Stimulated activated CD8-positive, alpha-beta memory T cell treated with anti-CD3 and anti-CD28 coated beads, Interleukin-7, amount 100 ng/mL, for 4 hours (primary cell): ENCODE data around the gene MIA2.
A peak's percentile ranks its signal among the peaks of the same experiment; 100 is the strongest.

Experiments
- DNase-seq, 2 donors: peaks; one replicate each; pipeline ENCODE4 v3.0.0-alpha.2; 2020; ENCODE audit warnings: low read depth in 2 of 2

The MIA2 gene

GRCh38 chr14:39383741-39384140, 150.0 kb downstream of the MIA2 start:
- DNase-seq: no peak

- no peak for DNase-seq
Observed at GRCh38 chr14:39384177-39384576, 150.5 kb downstream of the MIA2 start.

- DNase-seq: no peak
Observed at GRCh38 chr14:39393289-39393688, 159.6 kb downstream of the MIA2 start.

GRCh38 chr14:39395555-39396254, 162.0 kb downstream of the MIA2 start:
- no peak for DNase-seq

- DNase-seq: no peak
Observed at GRCh38 chr14:39396448-39396847, 162.7 kb downstream of the MIA2 start.

- DNase-seq: no peak
Observed at GRCh38 chr14:39398382-39398781, 164.7 kb downstream of the MIA2 start.

- DNase-seq: no peak
Observed at GRCh38 chr14:39406560-39406959, 172.8 kb downstream of the MIA2 start.

GRCh38 chr14:39416072-39416471, 182.4 kb downstream of the MIA2 start:
- DNase-seq: no peak

- no peak for DNase-seq
Observed at GRCh38 chr14:39417014-39417413, 183.3 kb downstream of the MIA2 start.

- no peak for DNase-seq
Observed at GRCh38 chr14:39419272-39419671, 185.6 kb downstream of the MIA2 start.

- DNase-seq: no peak
Observed at GRCh38 chr14:39422243-39422642, 188.5 kb downstream of the MIA2 start.

- no peak for DNase-seq
Observed at GRCh38 chr14:39423793-39424192, 190.1 kb downstream of the MIA2 start.

GRCh38 chr14:39425947-39426346, 192.2 kb downstream of the MIA2 start:
- DNase-seq: no peak

- DNase-seq: no peak
Observed at GRCh38 chr14:39426605-39427004, 192.9 kb downstream of the MIA2 start.

GRCh38 chr14:39428118-39428517, 194.4 kb downstream of the MIA2 start:
- DNase-seq: no peak

- DNase-seq: no peak
Observed at GRCh38 chr14:39430762-39431415, 197.2 kb downstream of the MIA2 start.

- DNase-seq: peak in 1 of 2 donors; percentile 29
Observed at GRCh38 chr14:39431416-39432178, 197.9 kb downstream of the MIA2 start.

- DNase-seq: peak; percentile 92 to 95
Observed at GRCh38 chr14:39432179-39432618, 198.5 kb downstream of the MIA2 start, which contains the start of gene FBXO33. TSS of gene FBXO33 (minus strand) at chr14:39432433. CDS start at chr14:39432162, 271 bp downstream.

- peak in 1 of 2 donors; percentile 65 for DNase-seq
Observed at GRCh38 chr14:39432619-39433451, 199.1 kb downstream of the MIA2 start.

- no peak for DNase-seq
Observed at GRCh38 chr14:39433452-39433813, 199.7 kb downstream of the MIA2 start.

- DNase-seq: no peak
Observed at GRCh38 chr14:39434401-39434800, 200.7 kb downstream of the MIA2 start.

- no peak for DNase-seq
Observed at GRCh38 chr14:39435241-39435640, 201.5 kb downstream of the MIA2 start.
